Stimulated activated CD8-positive, alpha-beta memory T cell treated with anti-CD3 and anti-CD28 coated beads, Interleukin-4, amount 100 ng/mL, for 4 hours (primary cell): ENCODE results near the gene SCYGR3.

Experiments
- DNase-seq, 2 donors: peaks; one replicate each; pipeline ENCODE4 v3.0.0-alpha.2; 2020; ENCODE audit warnings: low read depth in 2 of 2, low spot score in 1 of 2

SCYGR3 gene

GRCh38 chr2:227614740-227615139 is at the start of gene SCYGR3:
Gene SCYGR3 (minus strand): TSS chr2:227614840. CDS start chr2:227614840, 0 bp downstream.
- DNase-seq = no peak

GRCh38 chr2:227661827-227662226 is 47.2 kb upstream of the SCYGR3 start:
- DNase-seq = no peak

GRCh38 chr2:227661025-227661649 is 46.5 kb upstream of the SCYGR3 start:
- no peak for DNase-seq

DNA sequence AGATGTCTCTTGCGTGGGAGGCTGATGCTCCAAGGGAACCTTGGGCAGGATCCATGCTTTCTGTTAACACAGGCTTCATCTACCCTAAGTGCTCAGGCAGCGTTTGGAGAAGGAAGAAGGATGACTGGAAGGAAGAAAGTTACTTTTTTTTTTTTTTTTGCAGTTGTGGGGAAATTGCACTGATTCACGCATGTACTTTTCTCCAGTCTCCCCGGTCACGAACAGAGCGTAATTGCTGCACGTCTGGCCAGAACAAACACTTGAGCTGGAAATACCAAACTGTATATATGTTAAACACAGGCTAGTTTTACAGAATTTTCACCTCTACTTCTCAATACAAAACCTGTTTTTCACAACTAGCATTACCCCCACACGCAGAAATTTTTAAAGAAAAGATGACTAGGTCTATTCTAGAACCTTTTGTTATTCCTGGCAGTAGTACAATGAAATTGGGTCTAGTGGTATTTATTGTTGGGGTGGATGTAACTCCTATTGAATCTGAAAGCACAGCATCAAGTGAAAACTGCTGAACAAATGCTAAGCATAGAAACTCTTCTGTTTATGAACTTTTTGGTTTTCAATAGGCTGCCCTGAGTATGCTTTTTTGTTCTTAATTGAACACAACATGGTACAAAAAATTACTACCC is 42.7 kb upstream of the SCYGR3 start:
- no peak for DNase-seq

DNA sequence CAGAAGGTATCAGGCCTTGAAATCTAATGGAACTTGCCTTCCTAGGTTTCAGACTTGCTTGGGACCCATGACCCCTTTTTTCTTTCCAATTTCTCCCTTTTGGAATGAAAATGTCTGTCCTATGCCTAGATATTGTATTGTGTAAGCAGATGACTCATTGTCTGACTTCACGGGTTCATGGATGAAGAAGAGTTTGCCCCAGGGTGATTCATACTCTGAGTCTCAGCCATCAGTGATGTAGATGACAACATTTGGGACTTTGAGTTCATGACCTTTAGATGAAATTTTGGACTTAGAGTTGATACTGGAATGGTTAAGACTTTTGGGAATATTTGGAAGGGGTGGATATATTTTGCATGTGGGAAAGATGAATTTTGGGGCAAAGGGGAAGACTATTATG is 40.8 kb upstream of the SCYGR3 start:
- DNase-seq = no peak

GRCh38 chr2:227654426-227654825 is 39.8 kb upstream of the SCYGR3 start:
- DNase-seq = no peak

- no peak for DNase-seq
These were observed 38.8 kb upstream of the SCYGR3 start for GRCh38 chr2:227653419-227653818.

- DNase-seq = no peak
These were observed 29.4 kb upstream of the SCYGR3 start for GRCh38 chr2:227643990-227644551.

DNA sequence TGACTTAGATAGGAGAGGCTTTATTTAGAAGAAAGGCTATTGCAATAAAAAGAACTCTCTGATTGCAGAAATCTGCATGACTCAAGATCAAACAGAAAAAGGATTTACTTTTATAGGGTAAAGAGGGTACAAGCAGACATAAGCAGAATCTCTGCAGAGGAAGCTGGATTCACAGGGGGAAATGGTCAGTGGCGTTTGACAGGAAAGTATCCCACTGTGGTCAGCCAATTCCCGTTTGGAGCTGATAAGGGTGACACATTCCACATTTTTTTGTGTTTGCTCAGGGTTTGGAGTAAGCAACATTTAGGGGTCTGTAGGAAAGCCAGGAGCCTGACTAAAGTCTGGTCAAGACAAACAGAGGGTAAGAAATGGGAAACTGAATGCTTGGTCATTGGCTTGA is 28.0 kb upstream of the SCYGR3 start:
- DNase-seq = no peak

DNA sequence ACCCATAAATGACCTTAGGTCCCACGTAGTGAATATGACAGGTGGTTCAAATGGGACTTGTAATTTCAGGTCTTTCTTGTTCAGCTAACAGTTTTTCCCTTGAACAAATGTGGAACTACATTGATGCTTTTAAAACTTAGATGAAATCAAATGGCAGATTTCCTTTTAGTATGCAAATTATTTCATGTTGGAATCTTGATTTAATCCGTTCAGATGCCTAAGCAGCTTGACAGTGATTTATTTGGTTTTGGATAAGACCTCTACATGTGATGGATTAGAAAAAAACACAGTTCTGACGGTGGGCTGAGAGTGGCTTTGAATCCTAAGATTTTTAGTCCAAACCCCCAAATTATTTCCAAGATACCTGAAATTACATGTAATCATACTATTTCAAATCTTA is 19.6 kb upstream of the SCYGR3 start:
- DNase-seq = no peak

DNA sequence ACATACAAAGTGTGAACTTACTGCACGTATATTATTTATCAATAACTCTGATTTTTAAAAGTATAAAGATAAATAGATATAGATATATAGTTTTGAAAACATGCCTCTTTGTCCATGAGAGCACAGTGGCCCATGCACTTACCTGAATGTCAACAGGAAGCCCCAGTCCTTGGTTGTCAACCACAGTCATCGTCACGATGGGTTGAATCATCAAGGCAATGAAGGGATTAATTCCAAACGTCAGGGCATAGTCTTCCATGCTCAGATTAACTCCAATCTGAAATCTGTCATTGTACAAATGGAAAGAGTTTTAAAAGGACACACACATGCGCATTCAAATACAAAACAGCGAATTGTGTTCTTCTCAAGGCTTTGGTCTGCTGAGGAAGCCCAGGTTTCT is 18.2 kb upstream of the SCYGR3 start:
- DNase-seq = no peak

GRCh38 chr2:227630322-227630721 is 15.7 kb upstream of the SCYGR3 start:
- DNase-seq = no peak

- no peak for DNase-seq
These were observed 14.8 kb upstream of the SCYGR3 start for GRCh38 chr2:227629435-227629834.

- no peak for DNase-seq
These were observed 13.1 kb upstream of the SCYGR3 start for GRCh38 chr2:227627769-227628168.

DNA sequence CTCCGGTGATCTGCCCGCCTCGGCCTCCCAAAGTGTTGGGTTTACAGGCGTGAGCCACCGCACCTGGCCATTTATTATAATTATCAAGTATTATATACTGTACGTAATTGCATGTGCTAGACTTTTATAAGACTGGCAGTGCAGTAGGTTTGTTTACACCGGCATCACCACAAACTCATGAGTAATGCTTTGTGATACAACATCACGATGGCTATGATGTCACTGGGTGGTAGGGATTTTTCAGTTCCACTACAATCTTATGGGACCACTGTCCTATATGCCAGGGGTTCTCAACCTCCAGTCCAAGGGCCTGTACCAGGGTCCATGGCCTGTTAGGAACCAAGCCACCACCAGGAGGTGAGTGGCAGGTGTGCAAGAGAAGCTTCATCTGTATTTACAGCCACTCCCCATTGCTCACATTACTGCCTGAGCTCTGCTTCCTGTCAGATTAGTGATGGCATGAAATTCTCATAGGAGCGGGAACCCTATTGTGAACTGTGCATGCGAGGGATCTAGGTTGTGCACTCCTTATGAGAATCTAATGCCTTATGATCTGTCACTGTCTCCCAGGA is 12.0 kb upstream of the SCYGR3 start:
- no peak for DNase-seq

DNA sequence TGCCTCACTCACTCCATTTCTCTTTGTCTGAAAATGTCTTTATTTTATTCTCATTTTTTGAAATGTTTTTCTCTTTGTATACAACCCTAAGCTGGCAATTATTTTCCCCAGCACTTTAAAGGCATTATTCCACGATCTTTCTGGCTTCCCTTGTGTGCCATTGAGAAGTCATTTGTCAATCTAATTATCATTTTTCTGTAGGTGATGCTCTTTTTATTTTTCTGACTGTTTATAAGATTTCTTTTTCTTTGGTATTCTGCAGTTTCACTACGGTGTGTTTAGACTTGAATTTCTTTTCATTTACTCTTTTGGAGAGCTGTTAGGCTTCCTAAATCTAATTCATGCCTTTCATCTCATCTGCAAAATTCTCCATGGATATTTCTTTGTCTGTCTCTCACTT is 10.8 kb upstream of the SCYGR3 start:
- DNase-seq = no peak

DNA sequence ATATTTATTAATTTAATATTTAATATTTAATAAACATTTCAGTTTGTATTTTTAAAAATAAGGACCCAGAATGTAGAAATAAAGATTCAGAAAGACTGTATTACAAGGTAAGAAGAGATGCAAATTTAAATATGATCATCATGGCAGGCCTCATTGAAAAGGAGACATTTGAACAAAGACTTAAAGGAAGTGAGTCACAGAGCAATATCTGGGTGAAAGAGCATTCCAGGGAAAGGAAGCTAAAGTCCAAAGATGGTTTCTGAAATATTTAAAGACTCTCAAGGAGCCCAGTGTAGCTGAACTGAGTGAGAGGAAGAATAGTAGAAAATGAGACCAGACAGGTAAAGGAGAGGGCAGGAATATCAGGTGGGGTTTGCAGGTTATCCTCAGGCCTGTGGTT is 8.6 kb upstream of the SCYGR3 start:
- DNase-seq = no peak

DNA sequence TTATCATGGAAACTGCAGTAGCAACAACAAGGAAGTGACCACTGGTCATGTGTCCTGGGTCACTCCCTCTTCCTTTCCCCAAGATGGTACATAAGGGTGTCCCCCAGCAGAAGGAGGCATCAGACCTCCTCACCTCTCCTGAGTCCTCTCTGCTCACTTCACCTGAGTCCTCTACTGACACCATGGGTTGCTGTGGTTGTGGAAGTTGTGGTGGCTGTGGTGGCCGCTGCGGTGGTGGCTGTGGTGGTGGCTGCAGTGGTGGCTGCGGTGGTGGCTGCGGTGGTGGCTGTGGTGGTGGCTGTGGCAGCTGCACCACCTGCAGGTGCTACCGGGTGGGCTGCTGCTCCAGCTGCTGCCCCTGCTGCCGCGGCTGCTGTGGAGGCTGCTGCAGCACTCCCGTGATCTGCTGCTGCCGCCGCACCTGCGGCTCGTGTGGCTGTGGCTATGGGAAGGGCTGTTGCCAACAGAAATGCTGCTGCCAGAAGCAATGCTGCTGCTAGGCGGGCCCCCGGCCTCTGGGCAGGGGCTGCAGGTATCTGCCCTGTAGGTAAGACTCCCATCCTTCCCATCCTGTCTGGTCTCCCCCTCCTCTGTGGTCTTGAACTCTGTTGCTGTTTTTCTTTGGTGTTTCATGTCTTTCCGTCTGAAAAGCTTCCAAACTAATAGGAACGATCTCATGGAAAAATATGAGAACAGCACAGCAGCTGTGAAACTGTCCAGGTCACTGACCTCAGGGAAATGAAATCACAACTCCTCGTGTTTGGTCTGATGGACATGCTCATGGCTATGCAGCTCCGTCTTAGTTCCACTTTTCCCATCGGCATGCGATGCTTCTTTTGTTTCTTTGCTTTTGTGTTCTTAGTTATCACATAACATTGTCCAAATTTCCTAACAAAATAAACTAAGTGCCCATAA is 2.9 kb upstream of the SCYGR3 start, which contains the start of gene SCYGR4:
Gene SCYGR4, plus strand, starts transcription at position 183 of the 915 bp plus-strand sequence. Its CDS starts 0 bp downstream, at position 183.
- DNase-seq = no peak

- no peak for DNase-seq
These were observed 2.0 kb upstream of the SCYGR3 start for GRCh38 chr2:227616631-227617030.

- no peak for DNase-seq
These were observed 1.3 kb upstream of the SCYGR3 start for GRCh38 chr2:227615906-227616305.

DNA sequence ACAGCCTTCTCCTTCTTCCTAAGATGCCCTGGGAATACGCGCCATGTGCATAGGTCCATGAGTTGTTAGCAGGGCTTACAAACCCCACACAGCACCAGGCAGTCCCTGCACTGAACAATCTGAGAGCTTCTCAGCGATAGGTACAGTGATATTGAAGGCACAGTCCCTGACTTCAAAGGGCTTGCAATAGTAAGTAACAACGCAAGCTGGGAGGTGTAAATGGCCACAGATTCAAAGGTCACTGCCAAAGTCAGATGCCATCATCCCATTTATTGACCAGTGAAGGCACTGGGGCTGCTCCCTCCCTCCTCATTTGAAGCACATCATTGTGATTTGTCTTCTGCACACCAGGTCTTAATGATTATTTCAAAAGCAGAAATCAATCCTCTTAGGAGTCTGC is 541 bp upstream of the SCYGR3 start:
- DNase-seq = no peak
